Neuronal stem cell (in vitro differentiated cells): Measurements from ENCODE around the gene RASIP1.

ENCODE experiments used
- DNase-seq: peaks from one replicate; pipeline ENCODE4 v3.0.0-alpha.2; 2013; ENCODE audit warnings: low spot score
- H2AFZ ChIP-seq: one replicate; pipeline ENCODE4 v1.6.1; 2013; ENCODE audit warnings: mild to moderate bottlenecking, low read length, inconsistent platforms
- H2AK5ac ChIP-seq: 2 replicates; pipeline ENCODE4 v1.6.1; 2013; ENCODE audit warnings: low read depth, mild to moderate bottlenecking, inconsistent platforms, low read length, moderate library complexity, mixed read lengths
- H2BK120ac ChIP-seq: 2 replicates; pipeline ENCODE4 v1.6.1; 2013; ENCODE audit warnings: low read depth, mild to moderate bottlenecking, inconsistent platforms, low read length, moderate library complexity, mixed read lengths
- H2BK12ac ChIP-seq: one replicate; pipeline ENCODE4 v1.6.1; 2013; ENCODE audit warnings: low read length, inconsistent platforms
- H2BK15ac ChIP-seq: 2 replicates; pipeline ENCODE4 v1.6.1; 2013; ENCODE audit warnings: mild to moderate bottlenecking, low read length, inconsistent platforms, mixed read lengths
- H2BK5ac ChIP-seq: one replicate; pipeline ENCODE4 v1.6.1; 2013; ENCODE audit warnings: inconsistent platforms, mild to moderate bottlenecking, low read length, moderate library complexity
- H3K14ac ChIP-seq: one replicate; pipeline ENCODE4 v1.6.1; 2013; ENCODE audit warnings: low read length, inconsistent platforms
- H3K18ac ChIP-seq: 2 replicates; pipeline ENCODE4 v1.6.1; 2013; ENCODE audit warnings: low read length, inconsistent platforms
- H3K23ac ChIP-seq: 2 replicates; pipeline ENCODE4 v1.6.1; 2013; ENCODE audit warnings: low read depth, mild to moderate bottlenecking, mixed read lengths, low read length, inconsistent platforms; ENCODE audit not compliant: poor library complexity
- H3K27ac ChIP-seq: replicated peaks from 3 replicates; pipeline ENCODE4 v1.5.1; 2013; ENCODE audit warnings: low read length, inconsistent platforms
- H3K27me3 ChIP-seq, 3 experiments: 2 replicates each; pipeline ENCODE4 v1.6.1; 2013; ENCODE audit warnings: low read length in 3 of 3, mild to moderate bottlenecking in 2 of 3, inconsistent platforms in 1 of 3, low read depth in 1 of 3, mixed read lengths in 1 of 3, moderate library complexity in 1 of 3; ENCODE audit not compliant: control insufficient read depth in 3 of 3, insufficient read depth in 3 of 3
- H3K36me3 ChIP-seq, 2 donors: replicated peaks in 1 of 2; 2 replicates each; pipeline ENCODE4 v1.6.1; 2013; ENCODE audit warnings: low read length in 2 of 2; ENCODE audit not compliant: control insufficient read depth in 2 of 2, insufficient read depth in 2 of 2
- H3K4ac ChIP-seq: 2 replicates; pipeline ENCODE4 v1.6.1; 2013; ENCODE audit warnings: inconsistent platforms, mild to moderate bottlenecking, low read length, moderate library complexity
- H3K4me1 ChIP-seq, 2 donors: 1 replicate in 1 of 2; 2 replicates in 1 of 2; pipeline ENCODE4 v1.6.1; 2013; ENCODE audit warnings: low read length in 2 of 2, low read depth in 1 of 2; ENCODE audit not compliant: control insufficient read depth in 2 of 2, insufficient read depth in 1 of 2
- H3K4me2 ChIP-seq: one replicate; pipeline ENCODE4 v1.6.1; 2013; ENCODE audit warnings: mild to moderate bottlenecking, low read length, inconsistent platforms; ENCODE audit not compliant: insufficient read depth, poor library complexity, severe bottlenecking
- H3K4me3 ChIP-seq, 2 donors: 2 replicates each; pipeline ENCODE4 v1.5.1; 2013; ENCODE audit warnings: low read length in 2 of 2, mild to moderate bottlenecking in 2 of 2, inconsistent platforms in 1 of 2, moderate library complexity in 1 of 2
- H3K79me1 ChIP-seq: one replicate; pipeline ENCODE4 v1.6.1; 2013; ENCODE audit warnings: low read depth, mild to moderate bottlenecking, inconsistent platforms, low read length, moderate library complexity
- H3K9ac ChIP-seq: one replicate; pipeline ENCODE4 v1.6.1; 2013; ENCODE audit warnings: mild to moderate bottlenecking, low read depth, low read length, inconsistent platforms; ENCODE audit not compliant: poor library complexity
- H3K9me3 ChIP-seq, 2 donors: replicated peaks in 1 of 2; 2 replicates each; pipeline versions ENCODE3 to v1.6.1; 2013; ENCODE audit warnings: low read length in 2 of 2, mild to moderate bottlenecking in 2 of 2, inconsistent platforms in 1 of 2, low read depth in 1 of 2, mixed read lengths in 1 of 2, moderate library complexity in 1 of 2; ENCODE audit not compliant: control insufficient read depth in 2 of 2, insufficient read depth in 1 of 2
- H4K8ac ChIP-seq: one replicate; pipeline ENCODE4 v1.6.1; 2013; ENCODE audit warnings: low read depth, mild to moderate bottlenecking, inconsistent platforms, low read length, moderate library complexity
- H4K91ac ChIP-seq: one replicate; pipeline ENCODE4 v1.6.1; 2013; ENCODE audit warnings: low read length, low read depth, mild to moderate bottlenecking, inconsistent platforms; ENCODE audit not compliant: poor library complexity
- WGBS, 2 donors: extraction: QIAGEN DNeasy Blood & Tissue Kit; methylation state at CpG; one replicate each; pipeline ENCODE4 v1.1.7; 2013; ENCODE audit warnings: missing lambda C conversion rate in 2 of 2, mixed read lengths in 1 of 2; ENCODE audit not compliant: insufficient read length in 2 of 2, insufficient replicate concordance in 1 of 2; ENCODE audit errors: extremely low coverage in 2 of 2; 5-methylcytosine and 5-hydroxymethylcytosine counted together

The RASIP1 gene

DNA sequence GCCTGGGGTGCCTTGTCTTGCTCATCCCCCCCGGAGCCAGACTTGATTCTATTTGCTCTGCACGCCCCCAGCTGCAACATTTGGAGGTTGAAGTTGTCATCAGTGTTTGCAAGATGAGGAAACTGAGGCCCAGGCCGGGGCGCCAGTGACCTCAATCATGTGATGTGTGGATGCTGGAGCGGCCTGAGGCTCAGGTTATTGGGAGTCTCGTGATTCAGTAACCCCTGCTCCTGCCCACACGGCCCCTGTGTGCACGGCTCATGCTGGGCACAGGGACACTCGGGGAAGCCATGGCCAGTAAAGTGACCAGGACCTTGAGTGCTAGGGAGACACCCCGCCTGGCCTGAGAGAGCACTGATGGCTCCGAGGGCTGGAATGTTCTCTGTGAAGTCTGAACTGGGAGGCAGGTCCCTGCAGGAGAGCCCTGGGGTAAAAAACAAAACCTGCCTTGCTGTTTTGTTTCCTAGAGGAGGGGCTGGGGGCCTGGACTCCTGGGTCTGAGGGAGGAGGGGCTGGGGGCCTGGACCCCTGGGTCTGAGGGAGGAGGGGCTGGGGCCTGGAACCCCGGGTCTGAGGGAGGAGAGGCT is 16.8 kb upstream of the RASIP1 start:
- Histone ChIP-seq H3K18ac (peak overlapping the region; percentile 35), H4K8ac (peak overlapping the region; percentile 93), H2BK5ac (no peak overlapping the region), H3K23ac (no peak overlapping the region), H2BK15ac (no peak overlapping the region), H3K9ac (no peak overlapping the region), H3K27ac (no peak overlapping the region), H3K27me3 (peaks cover 0 to 47% (median 9%) of the 10 kb centered on the region in 3 experiments), H2BK120ac (no peak overlapping the region), H2BK12ac (no peak overlapping the region), H2AK5ac (peak overlapping the region; percentile 82), H3K14ac (no peak overlapping the region), H3K4me2 (no peak overlapping the region), H3K4me3 (no peak overlapping the region), H3K4me1 (peaks cover 6% of the 10 kb centered on the region in 2 donors), H3K36me3 (no peaks in the 10 kb centered on the region), H2AFZ (no peak overlapping the region), H4K91ac (no peak overlapping the region), H3K4ac (no peak overlapping the region), H3K79me1 (peaks cover 4% of the 10 kb centered on the region), H3K9me3 (peaks cover 0 to 3% of the 10 kb centered on the region in 2 donors)
- no CpG with 5 or more reads among the region's 12 CpGs for WGBS, 2 donors
- DNase-seq: no peak

DNA sequence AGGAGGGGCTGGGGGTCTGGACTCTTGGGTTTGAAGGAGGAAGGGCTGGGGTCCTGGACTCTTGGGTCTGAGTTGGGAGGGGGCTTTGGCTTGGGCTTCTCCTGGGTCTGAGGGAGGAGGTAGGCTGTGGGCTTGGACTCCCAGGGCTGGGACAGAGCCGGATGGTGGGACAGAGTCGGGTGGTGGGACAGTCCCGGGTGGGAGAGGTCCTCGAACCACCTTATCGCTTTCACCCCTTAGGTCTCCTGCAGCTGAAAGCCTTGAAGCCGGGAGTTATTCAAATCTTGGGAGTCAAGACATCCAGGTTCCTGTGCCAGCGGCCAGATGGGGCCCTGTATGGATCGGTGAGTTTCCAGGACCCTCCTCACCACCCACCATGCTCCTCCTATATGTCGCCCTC is 16.3 kb upstream of the RASIP1 start:
- no peak overlapping the region for H2BK5ac ChIP-seq
- H3K4ac ChIP-seq: no peak overlapping the region
- H3K36me3 ChIP-seq: no peaks in the 10 kb centered on the region
- peaks cover 0 to 52% (median 12%) of the 10 kb centered on the region in 3 experiments for H3K27me3 ChIP-seq
- no peak overlapping the region for H3K9ac ChIP-seq
- H3K4me2 ChIP-seq: no peak overlapping the region
- H3K27ac ChIP-seq: no peak overlapping the region
- H2AK5ac ChIP-seq: peak overlapping the region; percentile 82
- no peak overlapping the region for H4K91ac ChIP-seq
- H3K4me1 ChIP-seq: peaks cover 6 to 8% of the 10 kb centered on the region in 2 donors
- H3K23ac ChIP-seq: no peak overlapping the region
- no peak overlapping the region for H2BK120ac ChIP-seq
- no peak for DNase-seq
- H3K18ac ChIP-seq: peak overlapping the region; percentile 19
- WGBS, 2 donors: no CpG with 5 or more reads among the region's 9 CpGs
- no peak overlapping the region for H2BK12ac ChIP-seq
- H3K9me3 ChIP-seq: peaks cover 0 to 3% of the 10 kb centered on the region in 2 donors
- no peak overlapping the region for H3K14ac ChIP-seq
- no peak overlapping the region for H2AFZ ChIP-seq
- no peak overlapping the region for H4K8ac ChIP-seq
- peaks cover 4% of the 10 kb centered on the region for H3K79me1 ChIP-seq
- no peak overlapping the region for H2BK15ac ChIP-seq
- H3K4me3 ChIP-seq: no peak overlapping the region

DNA sequence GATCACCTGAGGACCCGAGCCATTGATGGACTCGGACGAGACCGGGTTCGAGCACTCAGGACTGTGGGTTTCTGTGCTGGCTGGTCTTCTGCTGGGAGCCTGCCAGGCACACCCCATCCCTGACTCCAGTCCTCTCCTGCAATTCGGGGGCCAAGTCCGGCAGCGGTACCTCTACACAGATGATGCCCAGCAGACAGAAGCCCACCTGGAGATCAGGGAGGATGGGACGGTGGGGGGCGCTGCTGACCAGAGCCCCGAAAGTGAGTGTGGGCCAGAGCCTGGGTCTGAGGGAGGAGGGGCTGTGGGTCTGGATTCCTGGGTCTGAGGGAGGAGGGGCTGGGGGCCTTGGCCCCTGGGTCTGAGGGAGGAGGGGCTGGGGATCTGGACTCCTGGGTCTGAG is 15.8 kb upstream of the RASIP1 start:
- H3K4me1 ChIP-seq: peaks cover 6 to 8% of the 10 kb centered on the region in 2 donors
- H2BK120ac ChIP-seq: no peak overlapping the region
- peaks cover 4% of the 10 kb centered on the region for H3K79me1 ChIP-seq
- H3K27me3 ChIP-seq: peaks cover 0 to 56% (median 13%) of the 10 kb centered on the region in 3 experiments
- no peak overlapping the region for H3K23ac ChIP-seq
- H2AK5ac ChIP-seq: peak overlapping the region; percentile 82
- H2BK5ac ChIP-seq: no peak overlapping the region
- H3K18ac ChIP-seq: peak overlapping the region; percentile 38
- peaks cover 0 to 3% of the 10 kb centered on the region in 2 donors for H3K9me3 ChIP-seq
- H3K36me3 ChIP-seq: no peaks in the 10 kb centered on the region
- WGBS, 2 donors: no CpG with 5 or more reads among the region's 11 CpGs
- no peak overlapping the region for H3K9ac ChIP-seq
- H2AFZ ChIP-seq: no peak overlapping the region
- no peak overlapping the region for H3K4me3 ChIP-seq
- peak overlapping the region; percentile 3 for H4K8ac ChIP-seq
- H3K27ac ChIP-seq: no peak overlapping the region
- H3K14ac ChIP-seq: peak overlapping the region; percentile 89
- peak overlapping the region; percentile 22 for H2BK12ac ChIP-seq
- no peak for DNase-seq
- H3K4me2 ChIP-seq: peak overlapping the region; percentile 11
- H3K4ac ChIP-seq: no peak overlapping the region
- peak overlapping the region; percentile 53 for H4K91ac ChIP-seq
- H2BK15ac ChIP-seq: peak overlapping the region; percentile 89

DNA sequence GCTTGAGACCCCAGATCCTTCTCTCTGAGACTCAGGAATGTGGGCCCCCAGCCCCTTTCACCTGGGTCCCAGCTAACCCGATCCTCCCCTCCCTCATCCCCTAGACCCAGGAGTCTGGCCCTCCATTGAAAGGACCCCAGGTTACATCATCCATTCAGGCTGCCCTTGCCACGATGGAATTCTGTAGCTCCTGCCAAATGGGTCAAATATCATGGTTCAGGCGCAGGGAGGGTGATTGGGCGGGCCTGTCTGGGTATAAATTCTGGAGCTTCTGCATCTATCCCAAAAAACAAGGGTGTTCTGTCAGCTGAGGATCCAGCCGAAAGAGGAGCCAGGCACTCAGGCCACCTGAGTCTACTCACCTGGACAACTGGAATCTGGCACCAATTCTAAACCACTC is 15.4 kb upstream of the RASIP1 start:
- peak overlapping the region; percentile 22 for H2BK12ac ChIP-seq
- peaks cover 2% of the 10 kb centered on the region for H3K79me1 ChIP-seq
- no peak overlapping the region for H3K18ac ChIP-seq
- peaks cover 0 to 3% of the 10 kb centered on the region in 2 donors for H3K9me3 ChIP-seq
- H3K4me3 ChIP-seq: no peak overlapping the region
- H2BK15ac ChIP-seq: peak overlapping the region; percentile 89
- H3K9ac ChIP-seq: no peak overlapping the region
- DNase-seq: no peak
- H2AK5ac ChIP-seq: peak overlapping the region; percentile 82
- H4K91ac ChIP-seq: peak overlapping the region; percentile 53
- peak overlapping the region; percentile 11 for H3K4me2 ChIP-seq
- H3K36me3 ChIP-seq: no peaks in the 10 kb centered on the region
- peak overlapping the region; percentile 3 for H4K8ac ChIP-seq
- no CpG with 5 or more reads among the region's 5 CpGs for WGBS, 2 donors
- peaks cover 0 to 57% (median 18%) of the 10 kb centered on the region in 3 experiments for H3K27me3 ChIP-seq
- H3K14ac ChIP-seq: no peak overlapping the region
- H3K23ac ChIP-seq: no peak overlapping the region
- no peak overlapping the region for H2BK120ac ChIP-seq
- no peak overlapping the region for H3K27ac ChIP-seq
- no peak overlapping the region for H2AFZ ChIP-seq
- H3K4me1 ChIP-seq: peaks cover 6 to 8% of the 10 kb centered on the region in 2 donors
- H2BK5ac ChIP-seq: no peak overlapping the region
- H3K4ac ChIP-seq: no peak overlapping the region
